ENCODE measurements around the gene FAM193A. TPM values are rescaled to one million over a fixed set of nuclear protein-coding genes. Genes with fewer than 3 reads are reported as not detected.

The FAM193A gene
- total RNA-seq, 6 donors from 2014 or later: 23.7 to 87.0 (median 27.1) TPM

DNA sequence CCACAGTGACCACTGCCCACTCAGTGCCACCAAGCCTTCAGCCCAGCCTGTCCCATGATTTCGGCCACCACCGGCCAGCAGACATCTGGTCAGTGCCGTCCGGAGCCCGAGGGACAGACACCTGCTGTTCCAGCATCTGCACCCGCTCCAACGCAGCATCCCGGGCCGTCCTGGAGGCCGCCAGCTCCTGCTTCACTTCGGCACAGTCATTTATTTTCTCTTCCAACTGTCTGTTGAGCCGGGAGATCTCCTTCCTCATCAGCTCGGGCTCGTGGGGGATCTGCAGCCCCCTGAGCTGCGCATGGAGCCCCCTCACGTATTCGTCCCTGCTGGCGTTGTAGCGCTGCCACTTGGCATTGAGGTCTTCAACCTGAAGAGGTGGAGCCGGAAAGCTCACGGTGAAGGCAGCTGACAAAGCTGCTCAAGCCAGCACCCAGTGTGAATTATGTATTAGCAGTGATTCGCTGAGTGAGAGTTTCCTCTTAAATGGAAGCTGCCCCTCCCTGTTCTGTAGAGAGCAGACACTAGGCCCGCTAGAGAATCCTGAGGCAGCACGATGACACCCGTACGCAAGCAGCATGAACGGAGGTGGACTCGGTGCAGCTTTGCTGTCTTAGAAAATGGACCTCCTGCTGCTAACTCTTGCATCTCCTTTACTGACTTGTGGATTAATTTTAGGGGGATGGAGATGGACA, 208.3 kb downstream of the FAM193A start:
- Histone ChIP-seq H3K4me3 (no peak overlapping the region), H3K27me3 (no peaks in the 10 kb centered on the region), H3K9me3 (no peaks in the 10 kb centered on the region), H3K27ac (no peak overlapping the region), H3K36me3 (peaks cover 10 to 71% (median 57%) of the 10 kb centered on the region in 4 donors), H3K4me1 (peaks cover 13 to 20% (median 18%) of the 10 kb centered on the region in 4 donors)
- DNase-seq (peak in 1 of 2 donors; percentile 73), ATAC-seq (ENCODE audit: low FRiP score in 2 of 2) (no peak)
- TF ChIP-seq POLR2A (IDR thresholded peaks at IDR 0.05): no peak
- TF ChIP-seq, protein P1, sequence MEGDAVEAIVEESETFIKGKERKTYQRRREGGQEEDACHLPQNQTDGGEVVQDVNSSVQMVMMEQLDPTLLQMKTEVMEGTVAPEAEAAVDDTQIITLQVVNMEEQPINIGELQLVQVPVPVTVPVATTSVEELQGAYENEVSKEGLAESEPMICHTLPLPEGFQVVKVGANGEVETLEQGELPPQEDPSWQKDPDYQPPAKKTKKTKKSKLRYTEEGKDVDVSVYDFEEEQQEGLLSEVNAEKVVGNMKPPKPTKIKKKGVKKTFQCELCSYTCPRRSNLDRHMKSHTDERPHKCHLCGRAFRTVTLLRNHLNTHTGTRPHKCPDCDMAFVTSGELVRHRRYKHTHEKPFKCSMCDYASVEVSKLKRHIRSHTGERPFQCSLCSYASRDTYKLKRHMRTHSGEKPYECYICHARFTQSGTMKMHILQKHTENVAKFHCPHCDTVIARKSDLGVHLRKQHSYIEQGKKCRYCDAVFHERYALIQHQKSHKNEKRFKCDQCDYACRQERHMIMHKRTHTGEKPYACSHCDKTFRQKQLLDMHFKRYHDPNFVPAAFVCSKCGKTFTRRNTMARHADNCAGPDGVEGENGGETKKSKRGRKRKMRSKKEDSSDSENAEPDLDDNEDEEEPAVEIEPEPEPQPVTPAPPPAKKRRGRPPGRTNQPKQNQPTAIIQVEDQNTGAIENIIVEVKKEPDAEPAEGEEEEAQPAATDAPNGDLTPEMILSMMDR (IDR thresholded peaks at IDR 0.05): no peak
- no peak for TF ChIP-seq EP300 (IDR thresholded peaks at IDR 0.05)
- no peak for TF ChIP-seq POLR2AphosphoS5 (IDR thresholded peaks at IDR 0.05)
- 95 to 96% methylated on average over 23 to 28 of the region's 28 CpGs for WGBS, 2 donors

- DNase-seq (no peak), ATAC-seq (ENCODE audit: low FRiP score in 2 of 2) (no peak)
- WGBS, 2 donors: 95 to 98% methylated on average over 5 of the region's 5 CpGs
- Histone ChIP-seq H3K9me3 (no peaks in the 10 kb centered on the region), H3K4me3 (no peak overlapping the region), H3K4me1 (peaks cover 13 to 20% (median 18%) of the 10 kb centered on the region in 4 donors), H3K27ac (peak overlapping the region; percentile 36 to 65 (median 46)), H3K36me3 (peaks cover 10 to 71% (median 57%) of the 10 kb centered on the region in 4 donors), H3K27me3 (no peaks in the 10 kb centered on the region)
- TF ChIP-seq POLR2A (IDR thresholded peaks at IDR 0.05) (no peak), EP300 (IDR thresholded peaks at IDR 0.05) (no peak), POLR2AphosphoS5 (IDR thresholded peaks at IDR 0.05) (no peak)
- TF ChIP-seq, protein P1 (IDR thresholded peaks at IDR 0.05): no peak
Measured at GRCh38 chr4:2745516-2745915, 209.1 kb downstream of the FAM193A start.

DNA sequence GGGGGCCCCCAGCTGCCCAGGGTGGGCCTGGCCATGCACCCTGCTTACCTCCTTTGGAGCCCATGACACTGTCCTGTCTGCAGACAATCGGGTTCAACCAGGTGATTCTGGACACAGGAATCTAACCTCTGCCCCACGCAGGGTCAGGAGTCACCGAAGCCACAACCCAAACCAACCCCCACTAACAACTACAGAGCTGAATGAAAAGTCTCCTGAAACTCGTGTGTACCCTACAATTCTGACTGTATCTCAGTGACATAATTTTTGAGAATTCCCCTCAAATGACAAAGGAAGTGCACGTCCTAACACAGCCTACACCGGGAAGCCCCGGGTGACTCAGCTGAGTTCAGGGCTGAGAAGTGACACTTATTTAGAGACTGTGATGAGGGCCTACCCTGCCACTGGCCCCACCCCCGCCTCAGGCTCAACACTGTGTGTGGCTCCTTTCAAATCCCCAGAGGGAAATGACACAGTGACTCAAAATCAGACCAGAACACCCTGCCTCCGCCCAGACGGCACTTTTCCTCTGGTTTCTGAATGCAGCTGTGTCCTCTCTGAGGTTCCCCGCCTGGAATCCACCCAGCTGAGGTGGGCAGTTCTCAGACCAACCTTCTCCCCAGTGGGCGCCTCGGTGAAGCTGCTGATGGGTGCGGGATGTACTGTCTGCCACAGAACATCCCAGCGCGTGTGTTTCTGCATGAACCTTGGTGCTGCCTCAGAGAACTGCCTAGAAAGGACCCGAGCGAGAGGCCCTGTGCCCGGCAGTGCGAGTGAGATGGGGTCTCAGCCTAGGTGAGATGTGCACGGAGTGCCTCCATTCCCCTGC, 209.7 kb downstream of the FAM193A start:
- no peaks in the 10 kb centered on the region for H3K27me3 ChIP-seq
- ATAC-seq (ENCODE audit: low FRiP score in 2 of 2): peak; percentile 42 to 74

GRCh38 chr4:2746891-2747695, 210.6 kb downstream of the FAM193A start:
- H3K4me3 ChIP-seq: no peak overlapping the region
- no peak for DNase-seq
- H3K27me3 ChIP-seq: no peaks in the 10 kb centered on the region
- TF ChIP-seq, protein P1 (IDR thresholded peaks at IDR 0.05): no peak
- TF ChIP-seq EP300 (IDR thresholded peaks at IDR 0.05) (no peak), POLR2A (IDR thresholded peaks at IDR 0.05) (no peak), POLR2AphosphoS5 (IDR thresholded peaks at IDR 0.05) (no peak)
- peak overlapping the region; percentile 25 to 66 (median 60) for H3K27ac ChIP-seq
- H3K4me1 ChIP-seq: peaks cover 13 to 27% (median 24%) of the 10 kb centered on the region in 4 donors
- no peak for ATAC-seq (ENCODE audit: low FRiP score in 2 of 2)
- peaks cover 10 to 64% (median 50%) of the 10 kb centered on the region in 4 donors for H3K36me3 ChIP-seq
- no peaks in the 10 kb centered on the region for H3K9me3 ChIP-seq
- 78 to 89% methylated on average over 10 to 16 of the region's 16 CpGs for WGBS, 2 donors

More for the DNA sequence above, 209.7 kb downstream of the FAM193A start:
- WGBS, 2 donors: 64% methylated on average over 18 to 21 of the region's 21 CpGs
- peaks cover 13 to 25% (median 24%) of the 10 kb centered on the region in 4 donors for H3K4me1 ChIP-seq
- peak; percentile 50 to 73 for DNase-seq
- no peak overlapping the region for H3K4me3 ChIP-seq
- peaks cover 10 to 71% (median 57%) of the 10 kb centered on the region in 4 donors for H3K36me3 ChIP-seq
- H3K27ac ChIP-seq: peak overlapping the region; percentile 36 to 66 (median 60)
- TF ChIP-seq EP300 (IDR thresholded peaks at IDR 0.05) (no peak), POLR2AphosphoS5 (IDR thresholded peaks at IDR 0.05) (peak; percentile 43 to 50), POLR2A (IDR thresholded peaks at IDR 0.05) (no peak)
- no peaks in the 10 kb centered on the region for H3K9me3 ChIP-seq
